Choroid plexus epithelial cell (primary cell): ENCODE results near the gene C2CD4C.

ENCODE experiments used
- DNase-seq: peaks from one replicate; pipeline ENCODE4 v3.0.0-alpha.2; 2010; ENCODE audit warnings: low read depth
- H3K4me3 ChIP-seq: 2 replicates; pipeline ENCODE4 v1.5.1; 2011; ENCODE audit warnings: low read depth, mild to moderate bottlenecking, control low read depth, low read length, moderate library complexity
- TF ChIP-seq, protein P1 (sequence below): conservative IDR thresholded peaks from 2 replicates; pipeline ENCODE4 v1.5.1; 2011; ENCODE audit warnings: low read depth, mild to moderate bottlenecking, control low read depth, inconsistent platforms, low read length, moderate library complexity

C2CD4C gene

DNA sequence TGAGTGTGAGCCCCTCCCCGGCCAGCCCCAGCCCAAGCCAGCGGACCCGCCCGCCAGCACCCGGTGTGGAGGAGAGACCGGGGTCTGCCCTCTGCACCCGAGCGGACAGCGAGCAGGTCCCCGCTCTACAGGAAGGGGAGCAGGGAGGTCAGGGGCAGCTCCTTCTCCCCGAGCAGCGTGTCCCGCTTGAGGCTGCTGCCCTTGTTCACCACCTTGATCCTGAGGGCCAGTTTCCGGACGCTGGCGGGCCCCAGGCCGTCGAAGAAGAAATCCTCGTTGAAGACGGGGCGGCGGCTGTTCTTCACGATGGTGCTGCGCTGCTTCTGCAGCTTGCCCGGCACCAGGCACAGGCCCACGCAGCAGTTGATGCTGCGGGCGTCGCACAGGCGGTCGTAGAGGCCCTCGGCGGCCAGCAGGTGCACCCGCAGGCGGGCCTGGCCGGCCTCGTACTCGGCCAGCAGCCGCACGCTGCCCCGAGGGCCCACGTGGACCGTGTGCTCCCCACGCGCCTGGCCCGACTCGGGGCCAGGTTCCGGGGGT is 1.9 kb downstream of the C2CD4C start:
- no peak overlapping the region for H3K4me3 ChIP-seq
- no peak for DNase-seq
- TF ChIP-seq, protein P1, sequence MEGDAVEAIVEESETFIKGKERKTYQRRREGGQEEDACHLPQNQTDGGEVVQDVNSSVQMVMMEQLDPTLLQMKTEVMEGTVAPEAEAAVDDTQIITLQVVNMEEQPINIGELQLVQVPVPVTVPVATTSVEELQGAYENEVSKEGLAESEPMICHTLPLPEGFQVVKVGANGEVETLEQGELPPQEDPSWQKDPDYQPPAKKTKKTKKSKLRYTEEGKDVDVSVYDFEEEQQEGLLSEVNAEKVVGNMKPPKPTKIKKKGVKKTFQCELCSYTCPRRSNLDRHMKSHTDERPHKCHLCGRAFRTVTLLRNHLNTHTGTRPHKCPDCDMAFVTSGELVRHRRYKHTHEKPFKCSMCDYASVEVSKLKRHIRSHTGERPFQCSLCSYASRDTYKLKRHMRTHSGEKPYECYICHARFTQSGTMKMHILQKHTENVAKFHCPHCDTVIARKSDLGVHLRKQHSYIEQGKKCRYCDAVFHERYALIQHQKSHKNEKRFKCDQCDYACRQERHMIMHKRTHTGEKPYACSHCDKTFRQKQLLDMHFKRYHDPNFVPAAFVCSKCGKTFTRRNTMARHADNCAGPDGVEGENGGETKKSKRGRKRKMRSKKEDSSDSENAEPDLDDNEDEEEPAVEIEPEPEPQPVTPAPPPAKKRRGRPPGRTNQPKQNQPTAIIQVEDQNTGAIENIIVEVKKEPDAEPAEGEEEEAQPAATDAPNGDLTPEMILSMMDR = no peak

DNA sequence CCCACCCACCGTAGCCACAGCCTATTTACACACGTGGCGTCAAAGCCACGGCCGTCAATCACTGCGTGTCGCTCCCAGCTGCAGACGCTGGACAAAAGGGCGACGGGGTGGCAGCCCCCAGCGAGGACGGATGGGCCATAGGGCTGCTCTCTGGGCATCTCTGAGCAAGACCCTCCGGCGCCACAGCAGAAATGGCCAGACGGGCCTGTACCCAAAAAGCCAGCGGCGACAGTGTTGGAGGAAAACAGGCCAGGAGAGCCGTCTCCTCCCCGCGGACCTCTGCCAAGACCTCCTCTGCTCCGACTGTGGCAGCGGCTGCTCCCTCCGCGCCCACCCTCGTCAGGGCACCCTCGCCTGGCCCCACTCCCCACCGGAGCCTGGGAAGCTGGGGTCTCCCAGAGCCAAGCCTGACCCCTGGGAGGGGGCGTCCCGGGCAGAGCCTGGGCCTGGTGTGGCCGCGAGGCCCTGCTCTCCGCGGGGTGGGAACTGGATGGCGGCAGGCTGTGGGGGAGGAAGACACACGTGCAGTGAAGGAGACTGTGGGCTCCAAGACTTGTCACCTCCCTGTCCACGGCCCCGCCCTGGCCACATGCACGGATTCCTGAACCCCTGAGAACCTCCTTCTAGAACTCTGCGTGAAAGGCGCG is 2.7 kb downstream of the C2CD4C start:
- TF ChIP-seq, protein P1 = no peak
- no peak for DNase-seq
- H3K4me3 ChIP-seq = no peak overlapping the region

DNA sequence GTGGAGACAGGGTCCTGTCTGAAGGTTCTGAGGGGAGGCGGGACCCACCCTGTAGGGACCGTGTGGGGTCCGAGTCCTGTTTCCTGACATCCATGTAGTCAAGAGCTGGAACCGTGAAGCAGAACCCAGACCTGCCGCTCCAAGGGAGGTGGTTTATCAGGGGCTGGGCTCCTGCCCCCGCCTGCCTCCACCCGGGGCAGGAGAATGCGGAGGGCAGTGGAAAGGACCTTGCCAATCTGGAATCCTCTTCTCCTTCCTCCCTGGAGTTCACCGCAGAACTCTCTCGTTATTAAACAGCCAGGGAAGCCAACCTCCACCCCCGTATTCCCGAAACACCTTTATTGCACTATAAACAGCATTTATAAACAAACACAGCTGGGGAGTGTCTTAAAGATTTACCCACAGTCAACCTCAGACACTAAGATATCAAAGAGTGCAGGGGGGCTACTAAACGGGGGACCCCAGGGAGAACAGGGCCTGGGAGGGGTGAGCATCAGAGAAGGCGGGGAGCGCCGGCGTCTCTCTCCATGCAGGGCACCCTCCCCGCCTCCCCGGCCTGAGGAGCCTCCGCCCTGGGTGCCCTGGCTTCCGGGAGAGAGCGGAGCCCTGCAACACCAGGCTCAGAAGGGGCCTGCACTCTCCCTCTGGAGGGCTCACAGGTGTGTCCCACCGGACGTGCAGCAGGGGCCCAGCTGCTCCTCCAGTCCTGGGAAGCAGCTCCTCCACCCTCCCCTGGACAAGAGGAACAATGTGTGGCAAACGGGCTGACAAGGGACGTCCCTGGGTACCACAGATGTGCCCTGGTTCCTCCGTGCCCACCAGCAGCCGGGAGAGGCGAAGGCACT is 3.6 kb downstream of the C2CD4C start:
- H3K4me3 ChIP-seq = no peak overlapping the region
- TF ChIP-seq, protein P1 = no peak
- no peak for DNase-seq

DNA sequence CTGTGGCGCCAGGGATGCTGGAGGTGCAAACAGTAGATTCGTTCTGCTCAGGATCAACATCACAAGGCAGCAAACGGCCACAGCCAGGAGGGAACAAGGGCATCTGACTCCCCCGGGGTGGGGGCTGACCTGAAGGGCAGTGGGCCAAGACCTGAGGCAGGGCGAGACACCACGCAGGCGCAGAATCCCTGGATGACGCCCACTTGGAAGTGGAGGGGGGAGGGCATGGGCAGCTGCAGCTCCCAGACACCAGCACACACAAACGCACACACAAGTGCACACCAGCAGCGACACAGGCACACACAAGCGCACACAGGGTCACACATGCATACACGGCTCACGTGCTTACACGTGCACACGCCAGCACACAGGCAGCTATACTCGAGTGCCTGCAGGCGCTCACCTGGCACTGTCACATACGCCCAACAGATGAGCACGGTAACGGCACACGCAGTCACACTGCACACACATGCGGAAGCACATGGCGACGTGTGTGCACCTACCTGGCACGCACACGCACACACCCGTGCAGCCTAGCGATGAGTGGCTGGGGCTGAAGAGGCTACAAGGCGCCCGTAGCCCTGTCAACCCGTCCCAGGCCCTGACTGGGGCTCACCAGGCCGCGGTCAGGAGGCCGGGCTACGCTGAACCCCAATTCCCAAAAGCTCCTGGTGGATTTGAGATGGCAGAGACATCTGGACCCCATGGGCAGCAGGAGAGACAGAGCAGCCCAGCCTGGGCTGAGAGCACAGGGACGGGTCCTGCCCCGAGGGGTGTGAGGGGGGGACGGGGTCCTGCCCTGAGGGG is 5.5 kb downstream of the C2CD4C start:
- H3K4me3 ChIP-seq = no peak overlapping the region
- DNase-seq = no peak
- TF ChIP-seq, protein P1 = no peak

- no peak overlapping the region for H3K4me3 ChIP-seq
- DNase-seq = no peak
- TF ChIP-seq, protein P1 = no peak
Measured at GRCh38 chr19:402786-403185, 6.2 kb downstream of the C2CD4C start.

DNA sequence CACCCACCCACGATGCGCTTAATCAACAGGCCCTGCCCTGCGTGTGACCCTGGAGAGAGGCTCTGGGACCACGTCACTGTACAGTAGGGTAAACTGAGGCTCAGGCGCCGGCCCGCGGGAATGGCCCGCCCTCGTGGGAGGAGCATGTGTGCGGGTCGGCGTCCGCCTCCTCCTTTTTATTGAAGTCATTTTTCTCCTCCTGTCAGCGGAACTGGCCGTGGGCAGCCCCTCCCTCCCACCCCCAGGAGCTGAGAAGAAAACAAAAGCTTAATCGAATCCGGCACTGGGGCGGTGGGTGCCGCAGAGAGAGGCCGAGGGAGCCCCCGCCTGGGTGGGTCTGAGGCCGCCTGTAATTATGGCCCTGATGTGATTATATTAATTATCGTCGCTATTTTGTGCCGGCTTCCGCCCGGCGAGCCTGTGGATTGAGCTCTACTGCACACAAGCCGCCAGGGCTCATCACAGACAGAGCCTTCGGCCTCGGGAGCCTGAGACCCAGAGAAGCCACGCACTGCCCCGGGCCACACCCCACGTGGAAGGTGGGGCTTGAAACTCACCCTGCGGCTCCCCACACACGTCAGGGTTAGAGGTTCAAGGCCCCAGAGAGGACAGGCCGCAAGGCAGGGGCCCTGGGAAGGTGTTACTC is 7.0 kb downstream of the C2CD4C start:
- H3K4me3 ChIP-seq = no peak overlapping the region
- TF ChIP-seq, protein P1 = no peak
- no peak for DNase-seq
